ENCODE data around the gene PAK1IP1. TPM values are rescaled to one million over a fixed set of nuclear protein-coding genes. Genes with fewer than 3 reads are reported as not detected.

PAK1IP1 gene
- total RNA-seq, 1 donor, result 17.7 TPM

DNA sequence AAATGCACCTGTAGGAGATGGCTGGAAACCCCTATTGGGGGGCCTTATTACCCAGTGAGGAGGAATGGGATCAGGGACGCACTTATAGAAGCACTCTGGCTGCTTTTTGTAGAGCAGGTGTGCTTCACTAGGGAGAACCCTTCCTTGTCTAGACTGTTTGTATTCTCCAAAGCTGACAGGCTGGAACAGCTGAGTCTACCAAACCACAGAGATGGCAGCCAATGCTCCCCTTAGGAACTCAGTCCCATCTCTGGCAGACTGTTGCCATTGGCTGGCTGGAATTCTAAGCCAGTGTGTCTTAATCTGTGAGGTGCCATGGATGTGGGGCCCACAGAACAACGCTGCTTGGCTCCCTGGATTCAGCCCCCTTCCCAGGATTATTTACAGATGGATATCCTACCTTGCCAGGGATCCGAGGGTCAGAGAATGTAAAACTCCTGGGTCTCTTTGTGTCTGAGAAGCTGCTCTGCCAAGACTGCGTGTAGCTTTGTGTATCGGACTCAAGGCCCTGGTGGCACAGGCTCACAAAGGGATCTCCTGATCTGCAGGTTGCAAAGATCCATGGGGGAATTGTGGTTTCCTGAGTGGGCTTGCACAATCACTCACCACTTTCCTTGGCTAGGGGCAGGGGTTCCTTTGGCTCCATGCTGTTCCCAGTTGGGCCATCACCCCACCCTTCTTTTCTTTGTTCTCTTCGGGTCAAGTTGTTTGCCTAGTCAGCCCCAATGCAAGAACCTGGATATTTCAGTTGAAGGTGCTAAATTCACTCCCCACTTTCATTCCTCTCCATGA, 26.4 kb upstream of the PAK1IP1 start:
- Histone ChIP-seq H4K20me1 (ENCODE audit: insufficient read depth, low read length) (no peaks in the 10 kb centered on the region), H3K27me3 (ENCODE audit: insufficient read depth, low read length) (no peaks in the 10 kb centered on the region), H3K9me3 (ENCODE audit: low read depth, low read length) (no peaks in the 10 kb centered on the region), H3K36me3 (ENCODE audit: insufficient read depth, low read length) (no peaks in the 10 kb centered on the region), H3K4me3 (ENCODE audit: insufficient read depth, low read length) (no peak overlapping the region), H3K4me2 (ENCODE audit: insufficient read depth, low read length) (no peak overlapping the region), H2AFZ (ENCODE audit: low read length) (no peak overlapping the region), H3K4me1 (ENCODE audit: insufficient read depth, low read length) (no peaks in the 10 kb centered on the region), H3K79me2 (ENCODE audit: insufficient read depth, low read length) (no peaks in the 10 kb centered on the region), H3K27ac (ENCODE audit: low read depth, low read length) (no peak overlapping the region)
- TF ChIP-seq, protein P1, sequence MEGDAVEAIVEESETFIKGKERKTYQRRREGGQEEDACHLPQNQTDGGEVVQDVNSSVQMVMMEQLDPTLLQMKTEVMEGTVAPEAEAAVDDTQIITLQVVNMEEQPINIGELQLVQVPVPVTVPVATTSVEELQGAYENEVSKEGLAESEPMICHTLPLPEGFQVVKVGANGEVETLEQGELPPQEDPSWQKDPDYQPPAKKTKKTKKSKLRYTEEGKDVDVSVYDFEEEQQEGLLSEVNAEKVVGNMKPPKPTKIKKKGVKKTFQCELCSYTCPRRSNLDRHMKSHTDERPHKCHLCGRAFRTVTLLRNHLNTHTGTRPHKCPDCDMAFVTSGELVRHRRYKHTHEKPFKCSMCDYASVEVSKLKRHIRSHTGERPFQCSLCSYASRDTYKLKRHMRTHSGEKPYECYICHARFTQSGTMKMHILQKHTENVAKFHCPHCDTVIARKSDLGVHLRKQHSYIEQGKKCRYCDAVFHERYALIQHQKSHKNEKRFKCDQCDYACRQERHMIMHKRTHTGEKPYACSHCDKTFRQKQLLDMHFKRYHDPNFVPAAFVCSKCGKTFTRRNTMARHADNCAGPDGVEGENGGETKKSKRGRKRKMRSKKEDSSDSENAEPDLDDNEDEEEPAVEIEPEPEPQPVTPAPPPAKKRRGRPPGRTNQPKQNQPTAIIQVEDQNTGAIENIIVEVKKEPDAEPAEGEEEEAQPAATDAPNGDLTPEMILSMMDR (IDR thresholded peaks at IDR 0.05; ENCODE audit: extremely low read depth, low read depth, low read length), result no peak
- DNase-seq (ENCODE audit: insufficient read length, low spot score, missing footprints), result no peak

DNA sequence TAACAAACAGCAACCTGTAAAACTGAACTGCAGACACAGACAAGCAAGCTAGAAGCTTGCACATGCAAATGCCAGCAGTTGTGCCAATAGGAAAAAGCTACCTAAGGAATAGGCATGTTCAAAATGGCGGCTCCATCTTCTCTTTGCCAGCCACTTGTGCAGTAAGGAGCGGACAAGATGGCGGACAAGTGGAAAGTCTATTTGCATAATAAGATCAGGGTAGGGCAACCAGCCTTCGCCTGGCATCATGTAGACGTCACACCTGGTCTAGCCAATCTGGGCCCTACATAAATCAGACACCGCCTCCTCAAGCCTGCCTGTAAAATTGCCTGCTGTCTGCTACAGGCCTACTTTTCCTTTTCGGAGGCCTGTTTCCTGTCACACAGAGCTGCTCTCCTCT, 18.4 kb upstream of the PAK1IP1 start:
- Histone ChIP-seq H3K27me3 (ENCODE audit: insufficient read depth, low read length) (no peaks in the 10 kb centered on the region), H3K36me3 (ENCODE audit: insufficient read depth, low read length) (no peaks in the 10 kb centered on the region), H3K4me1 (ENCODE audit: insufficient read depth, low read length) (no peaks in the 10 kb centered on the region), H3K27ac (ENCODE audit: low read depth, low read length) (no peak overlapping the region), H3K4me3 (ENCODE audit: insufficient read depth, low read length) (no peak overlapping the region), H3K79me2 (ENCODE audit: insufficient read depth, low read length) (no peaks in the 10 kb centered on the region), H3K4me2 (ENCODE audit: insufficient read depth, low read length) (no peak overlapping the region), H4K20me1 (ENCODE audit: insufficient read depth, low read length) (no peaks in the 10 kb centered on the region), H2AFZ (ENCODE audit: low read length) (no peak overlapping the region), H3K9me3 (ENCODE audit: low read depth, low read length) (no peaks in the 10 kb centered on the region)
- TF ChIP-seq, protein P1 (IDR thresholded peaks at IDR 0.05; ENCODE audit: extremely low read depth, low read depth, low read length), result no peak
- no peak for DNase-seq (ENCODE audit: insufficient read length, low spot score, missing footprints)

DNA sequence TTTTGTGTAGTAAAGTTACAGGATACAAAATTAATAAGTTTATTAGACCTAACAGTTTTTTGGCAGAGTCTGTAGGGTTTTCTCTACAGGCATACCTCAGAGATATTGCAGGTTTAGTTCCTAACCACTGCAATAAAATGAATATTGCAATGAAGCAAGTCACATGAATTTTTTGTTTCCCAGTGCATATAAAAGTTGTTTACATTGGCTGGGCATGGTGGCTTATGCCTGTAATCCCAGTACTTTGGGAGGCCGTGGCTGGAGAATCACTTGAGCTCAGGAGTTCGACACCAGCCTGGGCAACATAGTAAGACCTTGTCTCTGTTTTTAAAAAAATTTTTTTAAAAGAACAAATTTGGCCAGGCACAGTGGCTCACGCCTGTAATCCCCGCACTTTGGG, 16.3 kb upstream of the PAK1IP1 start:
- Histone ChIP-seq H3K9me3 (ENCODE audit: low read depth, low read length) (no peaks in the 10 kb centered on the region), H3K4me1 (ENCODE audit: insufficient read depth, low read length) (no peaks in the 10 kb centered on the region), H3K36me3 (ENCODE audit: insufficient read depth, low read length) (no peaks in the 10 kb centered on the region), H3K27me3 (ENCODE audit: insufficient read depth, low read length) (no peaks in the 10 kb centered on the region), H3K4me2 (ENCODE audit: insufficient read depth, low read length) (no peak overlapping the region), H2AFZ (ENCODE audit: low read length) (no peak overlapping the region), H3K27ac (ENCODE audit: low read depth, low read length) (no peak overlapping the region), H4K20me1 (ENCODE audit: insufficient read depth, low read length) (no peaks in the 10 kb centered on the region), H3K79me2 (ENCODE audit: insufficient read depth, low read length) (no peaks in the 10 kb centered on the region), H3K4me3 (ENCODE audit: insufficient read depth, low read length) (no peak overlapping the region)
- no peak for DNase-seq (ENCODE audit: insufficient read length, low spot score, missing footprints)
- TF ChIP-seq, protein P1 (IDR thresholded peaks at IDR 0.05; ENCODE audit: extremely low read depth, low read depth, low read length), result no peak

DNA sequence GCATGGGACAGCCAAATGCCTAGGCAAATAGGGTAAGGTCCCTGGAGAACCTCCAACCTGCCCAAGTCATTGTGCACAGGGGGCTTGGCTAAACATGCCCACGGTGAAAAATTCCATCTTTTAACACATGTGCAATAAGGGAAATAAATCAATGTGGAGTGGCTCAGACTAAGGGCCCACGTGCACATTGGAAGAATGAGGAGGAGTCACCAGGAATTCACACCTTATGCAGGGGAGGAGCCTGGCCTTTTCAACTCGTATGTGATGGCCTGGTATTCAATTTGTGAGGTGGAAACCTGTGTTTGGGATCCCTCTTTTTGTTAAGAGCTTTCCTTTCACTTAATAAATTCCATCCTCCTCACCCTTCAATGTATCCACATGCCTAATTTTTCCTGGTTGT, 13.0 kb upstream of the PAK1IP1 start:
- no peaks in the 10 kb centered on the region for H3K9me3 ChIP-seq (ENCODE audit: low read depth, low read length)
- TF ChIP-seq, protein P1 (IDR thresholded peaks at IDR 0.05; ENCODE audit: extremely low read depth, low read depth, low read length), result no peak
- H3K4me1 ChIP-seq (ENCODE audit: insufficient read depth, low read length), result no peaks in the 10 kb centered on the region
- no peaks in the 10 kb centered on the region for H3K36me3 ChIP-seq (ENCODE audit: insufficient read depth, low read length)
- H3K4me3 ChIP-seq (ENCODE audit: insufficient read depth, low read length), result no peak overlapping the region
- H3K27ac ChIP-seq (ENCODE audit: low read depth, low read length), result no peak overlapping the region
- H3K27me3 ChIP-seq (ENCODE audit: insufficient read depth, low read length), result no peaks in the 10 kb centered on the region
- H3K79me2 ChIP-seq (ENCODE audit: insufficient read depth, low read length), result no peaks in the 10 kb centered on the region
- H3K4me2 ChIP-seq (ENCODE audit: insufficient read depth, low read length), result no peak overlapping the region
- H2AFZ ChIP-seq (ENCODE audit: low read length), result no peak overlapping the region
- DNase-seq (ENCODE audit: insufficient read length, low spot score, missing footprints), result no peak
- no peaks in the 10 kb centered on the region for H4K20me1 ChIP-seq (ENCODE audit: insufficient read depth, low read length)

Data from osteoblast (primary cell).